COR-L47 (cell line): Measurements from ENCODE around the gene GDPD2.
A peak's percentile ranks its signal among the peaks of the same experiment; 100 is the strongest.
"Not testable (repeated sequence)": the region's sequence is repeated elsewhere in the genome, so short reads cannot be mapped to it uniquely, and the experiment has no call there.

ENCODE experiments used
- DNase-seq: peaks from one replicate; lab custom pipeline; 2025; lab: John Stamatoyannopoulos, UW

Gene GDPD2, protein sequence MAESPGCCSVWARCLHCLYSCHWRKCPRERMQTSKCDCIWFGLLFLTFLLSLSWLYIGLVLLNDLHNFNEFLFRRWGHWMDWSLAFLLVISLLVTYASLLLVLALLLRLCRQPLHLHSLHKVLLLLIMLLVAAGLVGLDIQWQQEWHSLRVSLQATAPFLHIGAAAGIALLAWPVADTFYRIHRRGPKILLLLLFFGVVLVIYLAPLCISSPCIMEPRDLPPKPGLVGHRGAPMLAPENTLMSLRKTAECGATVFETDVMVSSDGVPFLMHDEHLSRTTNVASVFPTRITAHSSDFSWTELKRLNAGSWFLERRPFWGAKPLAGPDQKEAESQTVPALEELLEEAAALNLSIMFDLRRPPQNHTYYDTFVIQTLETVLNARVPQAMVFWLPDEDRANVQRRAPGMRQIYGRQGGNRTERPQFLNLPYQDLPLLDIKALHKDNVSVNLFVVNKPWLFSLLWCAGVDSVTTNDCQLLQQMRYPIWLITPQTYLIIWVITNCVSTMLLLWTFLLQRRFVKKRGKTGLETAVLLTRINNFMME

DNA sequence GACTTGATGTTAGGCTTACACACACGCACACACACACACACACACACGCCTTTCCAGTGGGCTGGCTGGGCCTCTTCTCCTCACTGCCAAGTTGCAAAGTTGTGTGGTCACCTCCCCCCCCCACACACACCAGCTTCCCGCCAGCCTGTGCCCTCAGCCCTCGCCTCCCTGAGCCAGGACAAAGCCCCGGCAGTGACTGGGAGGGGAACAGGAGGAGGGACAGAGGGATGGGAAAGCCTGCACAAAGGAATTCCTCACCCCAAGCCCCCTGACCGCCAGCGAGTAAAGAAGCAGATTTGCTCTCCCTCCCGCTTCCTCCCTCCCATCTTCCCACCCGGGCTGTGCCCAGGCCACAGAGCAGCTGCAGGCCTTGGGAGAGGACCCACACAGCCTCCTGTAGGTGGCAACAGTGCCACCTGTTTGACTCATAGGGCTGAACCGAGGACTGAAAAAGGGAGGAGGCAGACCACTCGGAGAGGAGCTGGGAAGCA, at the start of gene GDPD2:
GDPD2 (plus strand) TSS at position 464 of the 491 bp plus-strand sequence. CDS start 1,671 bp downstream, outside the sequence.
- DNase-seq, result peak; percentile 22

- no peak for DNase-seq
These were observed 36.9 kb upstream of the GDPD2 start for GRCh38 chrX:70386235-70386634.

DNA sequence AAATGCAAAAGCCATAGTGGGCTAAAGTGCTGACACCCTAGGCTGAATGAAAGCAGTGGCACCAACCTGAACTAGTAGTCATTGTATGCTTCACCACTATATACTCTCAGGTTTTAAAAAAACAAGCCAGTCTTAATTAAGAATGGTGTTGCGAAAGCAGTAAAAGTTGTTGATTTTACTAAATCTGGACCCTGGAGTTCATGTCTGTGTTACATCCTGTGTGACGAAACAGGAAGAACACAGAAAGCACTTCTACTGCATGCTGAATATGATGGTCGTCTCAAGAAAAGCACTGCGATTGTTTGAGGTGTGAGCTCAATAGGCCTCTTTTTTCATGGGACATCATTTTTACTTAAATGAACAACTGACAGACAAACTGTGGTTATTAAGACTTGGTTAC, 24.2 kb upstream of the GDPD2 start:
- DNase-seq, result no peak

GRCh38 chrX:70400181-70400580, 22.9 kb upstream of the GDPD2 start:
- DNase-seq, result not testable (repeated sequence)

GRCh38 chrX:70402721-70403120, 20.4 kb upstream of the GDPD2 start:
- DNase-seq, result no peak

DNA sequence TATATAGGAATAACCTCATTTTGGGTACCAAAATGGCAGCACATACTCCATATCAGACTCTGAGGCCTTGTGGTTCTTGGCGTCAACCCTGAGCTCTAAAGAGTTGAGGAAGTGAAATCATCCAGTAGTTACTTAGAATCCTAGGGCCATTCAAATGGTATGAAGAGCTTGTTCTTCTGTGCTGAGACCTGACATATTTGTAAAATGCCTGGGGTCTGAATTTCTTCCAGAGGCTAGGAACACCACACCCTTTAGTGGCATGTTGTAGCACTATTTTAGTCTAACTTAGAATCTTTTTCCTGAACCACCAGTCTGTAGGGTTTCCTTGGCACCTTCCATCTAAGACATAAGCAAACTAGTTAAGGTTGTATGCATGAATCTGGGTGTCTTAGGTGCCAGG, 18.1 kb upstream of the GDPD2 start:
- DNase-seq, result no peak

DNA sequence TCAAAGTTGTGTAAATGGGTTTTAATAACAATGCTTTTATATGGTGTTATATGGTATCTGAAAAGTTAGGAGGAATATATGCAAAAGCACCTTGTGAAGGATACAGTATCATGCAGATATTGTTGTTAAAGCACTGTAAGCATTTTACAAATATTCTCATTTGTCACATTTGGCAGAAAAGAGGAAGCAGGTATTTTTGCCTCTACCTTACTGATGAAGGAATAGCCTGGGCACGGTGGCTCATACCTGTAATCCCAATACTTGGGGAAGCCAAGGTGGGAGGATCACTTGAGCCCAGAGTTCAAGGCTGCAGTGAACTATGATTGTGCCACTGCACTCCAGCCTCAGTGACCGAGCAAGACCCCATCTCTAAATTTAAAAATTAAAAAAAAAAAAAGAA, 12.2 kb upstream of the GDPD2 start:
- DNase-seq, result no peak

GRCh38 chrX:70411475-70411874, 11.6 kb upstream of the GDPD2 start:
- DNase-seq, result no peak

DNA sequence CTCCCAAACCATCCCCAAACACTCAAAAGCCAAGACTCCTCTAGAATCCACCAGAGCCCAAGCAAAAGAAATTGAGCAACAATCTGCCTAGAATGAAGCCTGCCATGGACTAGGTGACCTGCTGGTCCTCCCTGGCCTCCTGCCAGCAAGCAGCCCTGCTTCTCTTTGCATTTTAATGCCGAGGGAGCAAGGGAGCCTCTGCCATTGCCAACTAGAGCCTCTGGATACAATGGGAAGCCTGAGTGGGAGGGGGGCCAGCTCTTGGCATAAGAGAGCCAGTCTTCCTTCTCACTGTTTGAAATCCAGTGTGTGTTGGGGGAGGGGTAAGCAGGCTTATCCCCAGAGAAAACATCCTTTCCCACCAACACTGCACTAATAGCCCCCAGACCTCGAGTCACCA, 1.5 kb upstream of the GDPD2 start:
- DNase-seq, result peak; percentile 3

- no peak for DNase-seq
These were observed 992 bp downstream of the GDPD2 start for GRCh38 chrX:70423936-70424675.

- DNase-seq, result no peak
These were observed 1.7 kb downstream of the GDPD2 start for GRCh38 chrX:70424801-70425200.

GRCh38 chrX:70426286-70427278, 3.5 kb downstream of the GDPD2 start:
- DNase-seq, result no peak

- no peak for DNase-seq
These were observed 4.3 kb downstream of the GDPD2 start for GRCh38 chrX:70427365-70427764.

GRCh38 chrX:70429759-70430158, 6.6 kb downstream of the GDPD2 start:
- no peak for DNase-seq

GRCh38 chrX:70432936-70433847, 10.1 kb downstream of the GDPD2 start:
- DNase-seq, result no peak

GRCh38 chrX:70433848-70434351, 10.8 kb downstream of the GDPD2 start:
- DNase-seq, result peak; percentile 42

- peak; percentile 86 for DNase-seq
These were observed 11.3 kb downstream of the GDPD2 start for GRCh38 chrX:70434352-70434866.

- no peak for DNase-seq
These were observed 11.9 kb downstream of the GDPD2 start for GRCh38 chrX:70434914-70435586.

DNA sequence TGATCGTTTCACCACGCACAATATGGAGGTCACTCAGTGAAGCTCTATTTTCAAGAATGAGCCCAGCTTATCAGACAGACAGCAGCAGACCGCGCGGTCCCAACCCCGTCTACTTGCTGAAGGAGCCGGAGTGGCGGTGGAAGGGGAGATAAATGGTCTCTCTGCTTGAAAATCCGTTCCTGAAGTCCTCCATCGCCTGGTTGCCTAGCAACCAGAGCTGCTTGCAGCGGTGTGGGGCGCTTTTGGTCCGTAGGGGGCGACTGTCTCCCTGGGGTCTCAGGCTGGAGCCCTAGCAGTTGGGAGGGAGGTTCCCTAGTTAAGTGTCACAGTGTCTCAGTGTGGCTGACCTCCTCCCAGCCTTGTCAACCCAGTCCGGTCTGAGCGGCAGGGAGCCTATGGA, 13.2 kb downstream of the GDPD2 start:
- no peak for DNase-seq

DNA sequence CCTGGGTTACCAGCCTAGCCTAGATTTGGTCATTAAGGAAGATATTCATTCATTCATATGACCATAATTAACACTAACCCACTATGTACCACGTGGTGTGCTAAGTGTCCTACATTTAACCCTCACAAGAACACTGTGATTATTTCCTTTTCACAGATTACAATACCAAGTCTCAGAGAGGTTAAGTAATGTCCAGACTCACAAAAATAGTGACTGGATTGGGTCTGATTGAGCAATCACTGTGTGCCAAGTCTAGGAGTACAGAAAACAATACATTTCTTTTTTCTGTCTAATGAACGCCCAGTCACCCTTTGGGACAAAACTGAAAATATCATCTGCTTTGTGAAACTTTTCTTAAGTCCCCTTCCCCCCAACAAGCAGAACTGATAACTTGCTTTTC, 13.9 kb downstream of the GDPD2 start:
- DNase-seq, result no peak
